Panc1 (cell line): Measurements from ENCODE around the gene CYSLTR1.

Source experiments
- POLR2AphosphoS5 ChIP-seq: IDR thresholded peaks from 2 replicates; pipeline ENCODE4 v1.6.1; 2012; ENCODE audit warnings: mild to moderate bottlenecking, low read depth, low read length, moderate library complexity
- SIN3A ChIP-seq: IDR thresholded peaks from 2 replicates; pipeline ENCODE4 v1.6.1; 2012; ENCODE audit warnings: low read depth, mild to moderate bottlenecking, low read length, moderate library complexity, borderline replicate concordance; ENCODE audit not compliant: insufficient read depth
- TF ChIP-seq, protein P1 (sequence below): fragments of 450-650 bp; IDR thresholded peaks from 2 replicates; pipeline ENCODE4 v1.5.1; 2017; ENCODE audit warnings: mild to moderate bottlenecking

GRCh38 chrX:78303086-78303485 is 24.3 kb downstream of the CYSLTR1 start:
- TF ChIP-seq, protein P1, sequence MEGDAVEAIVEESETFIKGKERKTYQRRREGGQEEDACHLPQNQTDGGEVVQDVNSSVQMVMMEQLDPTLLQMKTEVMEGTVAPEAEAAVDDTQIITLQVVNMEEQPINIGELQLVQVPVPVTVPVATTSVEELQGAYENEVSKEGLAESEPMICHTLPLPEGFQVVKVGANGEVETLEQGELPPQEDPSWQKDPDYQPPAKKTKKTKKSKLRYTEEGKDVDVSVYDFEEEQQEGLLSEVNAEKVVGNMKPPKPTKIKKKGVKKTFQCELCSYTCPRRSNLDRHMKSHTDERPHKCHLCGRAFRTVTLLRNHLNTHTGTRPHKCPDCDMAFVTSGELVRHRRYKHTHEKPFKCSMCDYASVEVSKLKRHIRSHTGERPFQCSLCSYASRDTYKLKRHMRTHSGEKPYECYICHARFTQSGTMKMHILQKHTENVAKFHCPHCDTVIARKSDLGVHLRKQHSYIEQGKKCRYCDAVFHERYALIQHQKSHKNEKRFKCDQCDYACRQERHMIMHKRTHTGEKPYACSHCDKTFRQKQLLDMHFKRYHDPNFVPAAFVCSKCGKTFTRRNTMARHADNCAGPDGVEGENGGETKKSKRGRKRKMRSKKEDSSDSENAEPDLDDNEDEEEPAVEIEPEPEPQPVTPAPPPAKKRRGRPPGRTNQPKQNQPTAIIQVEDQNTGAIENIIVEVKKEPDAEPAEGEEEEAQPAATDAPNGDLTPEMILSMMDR, result no peak
- no peak for TF ChIP-seq SIN3A
- no peak for TF ChIP-seq POLR2AphosphoS5
